H1 (cell line): ENCODE data around the gene FRMD4A. TPM values are rescaled to one million over a fixed set of nuclear protein-coding genes. Genes with fewer than 3 reads are reported as not detected.

Experiments used
- CTCF ChIA-PET: fragments of 300-600 bp; sonication (Branson Sonifier 250); formaldehyde crosslinking; loops from one replicate; lab custom pipeline; 2021; ENCODE audit not compliant: partially characterized antibody; lab: Charles Lee
- POLR2A ChIA-PET: fragments of 300-600 bp; sonication (Branson Sonifier 250); formaldehyde crosslinking; loops from one replicate; lab custom pipeline; 2021; ENCODE audit warnings: inconsistent platforms; ENCODE audit not compliant: partially characterized antibody; lab: Charles Lee
- DNase-seq, 2 experiments: peaks; one replicate each; pipeline versions ENCODE4 v3.0.0 to v3.0.0-alpha.2; 2010 to 2022; ENCODE audit warnings: low spot score in 2 of 2, low read depth in 1 of 2, mixed read lengths in 1 of 2
- FAIRE-seq: peaks from 2 replicates; lab custom pipeline; 2011; peaks lifted over from hg19 to GRCh38; lab: Jason Lieb, UNC
- H2AFZ ChIP-seq: 2 replicates; pipeline ENCODE4 v1.8.1; 2012; ENCODE audit warnings: low read length, inconsistent platforms
- H2AK5ac ChIP-seq: 2 replicates; pipeline ENCODE4 v1.6.1; 2013; ENCODE audit warnings: low read depth, low read length
- H2BK120ac ChIP-seq: replicated peaks from 2 replicates; pipeline ENCODE3; 2013; ENCODE audit warnings: low read depth, low read length, inconsistent platforms
- H2BK12ac ChIP-seq: 2 replicates; pipeline ENCODE4 v1.6.1; 2013; ENCODE audit warnings: low read depth, low read length
- H2BK15ac ChIP-seq: 2 replicates; pipeline ENCODE4 v1.6.1; 2013; ENCODE audit warnings: low read length
- H2BK20ac ChIP-seq: 2 replicates; pipeline ENCODE4 v1.6.1; 2013; ENCODE audit warnings: low read length
- H2BK5ac ChIP-seq: 2 replicates; pipeline ENCODE4 v1.6.1; 2013; ENCODE audit warnings: low read depth, low read length
- H3K14ac ChIP-seq: 2 replicates; pipeline ENCODE4 v1.6.1; 2013; ENCODE audit warnings: inconsistent platforms; ENCODE audit not compliant: insufficient read length
- H3K18ac ChIP-seq: 2 replicates; pipeline ENCODE4 v1.6.1; 2013; ENCODE audit warnings: low read length; ENCODE audit errors: extremely low read depth
- H3K23ac ChIP-seq: 2 replicates; pipeline ENCODE4 v1.6.1; 2013; ENCODE audit warnings: inconsistent platforms; ENCODE audit not compliant: insufficient read length
- H3K23me2 ChIP-seq: 2 replicates; pipeline ENCODE4 v1.6.1; 2013; ENCODE audit warnings: low read depth, low read length
- H3K27ac ChIP-seq: 2 replicates; pipeline ENCODE4 v1.6.1; 2011; ENCODE audit warnings: low read depth, low read length, inconsistent platforms
- H3K27me3 ChIP-seq, 4 experiments: replicated peaks in 1 of 4; 1 replicate in 1 of 4; 2 replicates in 3 of 4; pipeline versions ENCODE4 v1.6.1 to v1.8.1; 2011 to 2013; ENCODE audit warnings: low read length in 3 of 4, mild to moderate bottlenecking in 3 of 4, inconsistent platforms in 2 of 4, mixed read lengths in 2 of 4, moderate library complexity in 1 of 4; ENCODE audit not compliant: control insufficient read depth in 3 of 4, insufficient read depth in 3 of 4; ENCODE audit errors: extremely low read depth in 1 of 4
- H3K36me3 ChIP-seq, 4 experiments: 2 replicates each; pipeline versions ENCODE4 v1.6.1 to v1.8.1; 2011 to 2013; ENCODE audit warnings: mild to moderate bottlenecking in 4 of 4, low read length in 3 of 4, moderate library complexity in 2 of 4, control low read depth in 1 of 4, inconsistent platforms in 1 of 4; ENCODE audit not compliant: insufficient read depth in 4 of 4, control insufficient read depth in 2 of 4
- H3K4ac ChIP-seq: replicated peaks from 2 replicates; pipeline ENCODE3; 2013; ENCODE audit warnings: low read length, low read depth, mixed read lengths, inconsistent platforms; ENCODE audit not compliant: insufficient read length
- H3K4me1 ChIP-seq, 4 experiments: replicated peaks in 1 of 4; 1 replicate in 1 of 4; 2 replicates in 3 of 4; pipeline versions ENCODE4 v1.6.1 to v1.8.1; 2011 to 2013; ENCODE audit warnings: low read length in 3 of 4, inconsistent platforms in 2 of 4, mixed read lengths in 1 of 4; ENCODE audit not compliant: insufficient read depth in 4 of 4, control insufficient read depth in 3 of 4
- H3K4me2 ChIP-seq, 2 experiments: 2 replicates each; pipeline versions ENCODE4 v1.6.1 to v1.8.1; 2011 to 2013; ENCODE audit warnings: low read depth in 2 of 2, low read length in 2 of 2, control low read depth in 1 of 2, inconsistent platforms in 1 of 2, mild to moderate bottlenecking in 1 of 2; ENCODE audit not compliant: insufficient read depth in 1 of 2
- H3K4me3 ChIP-seq, 4 experiments: fragments of 200-600, 300-600 bp in 1 of 4; sonication (generic), shearing (Covaris generic), sonication (Bioruptor Twin) in 1 of 4; 2 replicates each; pipeline versions ENCODE4 v1.5.1 to v1.8.1; 2011 to 2016; ENCODE audit warnings: low read length in 4 of 4, low read depth in 3 of 4, control low read depth in 2 of 4, inconsistent platforms in 2 of 4, mild to moderate bottlenecking in 2 of 4, mixed read lengths in 1 of 4, moderate library complexity in 1 of 4; ENCODE audit not compliant: insufficient read depth in 2 of 4; ENCODE audit errors: extremely low read depth in 1 of 4
- H3K56ac ChIP-seq: replicated peaks from 2 replicates; pipeline ENCODE3; 2013; ENCODE audit warnings: low read depth, mild to moderate bottlenecking, mixed read lengths, low read length, inconsistent platforms; ENCODE audit not compliant: insufficient read length
- H3K79me1 ChIP-seq: 2 replicates; pipeline ENCODE4 v1.6.1; 2013; ENCODE audit warnings: low read depth, low read length, control low read depth
- H3K79me2 ChIP-seq, 2 experiments: 2 replicates each; pipeline versions ENCODE4 v1.6.1 to v1.8.1; 2012 to 2013; ENCODE audit warnings: low read length in 2 of 2, mild to moderate bottlenecking in 2 of 2, inconsistent platforms in 1 of 2; ENCODE audit not compliant: insufficient read depth in 2 of 2, control insufficient read depth in 1 of 2
- H3K9ac ChIP-seq, 4 experiments: replicated peaks in 1 of 4; 1 replicate in 1 of 4; 2 replicates in 3 of 4; pipeline versions ENCODE4 v1.6.1 to v1.8.1; 2011 to 2013; ENCODE audit warnings: low read depth in 3 of 4, low read length in 3 of 4, control low read depth in 2 of 4, mild to moderate bottlenecking in 2 of 4, moderate library complexity in 2 of 4, inconsistent platforms in 1 of 4; ENCODE audit errors: extremely low read depth in 1 of 4
- H3K9me3 ChIP-seq, 2 experiments: 2 replicates each; pipeline versions ENCODE4 v1.6.1 to v1.8.1; 2012 to 2013; ENCODE audit warnings: mild to moderate bottlenecking in 2 of 2, moderate library complexity in 2 of 2, control low read depth in 1 of 2, inconsistent platforms in 1 of 2, low read depth in 1 of 2, low read length in 1 of 2, mixed read lengths in 1 of 2; ENCODE audit not compliant: insufficient read depth in 2 of 2
- H4K20me1 ChIP-seq, 2 experiments: replicated peaks in 1 of 2; 2 replicates each; pipeline versions ENCODE3 to v1.8.1; 2011 to 2013; ENCODE audit warnings: inconsistent platforms in 2 of 2, low read length in 2 of 2, mild to moderate bottlenecking in 1 of 2; ENCODE audit not compliant: insufficient read depth in 2 of 2, control insufficient read depth in 1 of 2
- H4K5ac ChIP-seq: 2 replicates; pipeline ENCODE4 v1.6.1; 2013; ENCODE audit warnings: low read length, low read depth, mixed read lengths, inconsistent platforms; ENCODE audit not compliant: insufficient read length
- H4K8ac ChIP-seq: 2 replicates; pipeline ENCODE4 v1.8.0; 2013; ENCODE audit warnings: mild to moderate bottlenecking, moderate library complexity, low read length, inconsistent platforms; ENCODE audit not compliant: insufficient read depth; ENCODE audit errors: extremely low read depth
- H4K91ac ChIP-seq: replicated peaks from 2 replicates; pipeline ENCODE3; 2013; ENCODE audit warnings: low read length, mixed read lengths, inconsistent platforms; ENCODE audit not compliant: insufficient read length
- BACH1 ChIP-seq: IDR thresholded peaks from 2 replicates; pipeline ENCODE4 v1.6.1; 2012; ENCODE audit warnings: low read length, improper control_type of control experiment
- CREB1 ChIP-seq: IDR thresholded peaks from 2 replicates; pipeline ENCODE4 v1.6.1; 2012; ENCODE audit warnings: inconsistent platforms
- GTF2F1 ChIP-seq: IDR thresholded peaks from 2 replicates; pipeline ENCODE4 v1.6.1; 2012; ENCODE audit warnings: low read depth, low read length, improper control_type of control experiment, borderline replicate concordance
- KDM4A ChIP-seq: IDR thresholded peaks from one replicate; pipeline ENCODE4 v1.7.1; 2012; ENCODE audit warnings: low read depth, mild to moderate bottlenecking, moderate library complexity, low read length, inconsistent platforms; ENCODE audit not compliant: severe bottlenecking
- POLR2AphosphoS5 ChIP-seq: IDR thresholded peaks from 2 replicates; pipeline ENCODE4 v1.6.1; 2011; ENCODE audit warnings: low read depth, low read length
- POU5F1 ChIP-seq: IDR thresholded peaks from 2 replicates; pipeline ENCODE4 v1.6.1; 2011; ENCODE audit warnings: low read depth, mild to moderate bottlenecking, low read length, moderate library complexity
- RAD21 ChIP-seq, 2 experiments: IDR thresholded peaks in 1 of 2; conservative IDR thresholded peaks in 1 of 2; 2 replicates each; pipeline ENCODE4 v1.6.1; 2011; ENCODE audit warnings: low read depth in 2 of 2, low read length in 2 of 2, improper control_type of control experiment in 1 of 2, inconsistent platforms in 1 of 2, mild to moderate bottlenecking in 1 of 2, moderate library complexity in 1 of 2
- SIN3A ChIP-seq, 2 experiments: IDR thresholded peaks in 1 of 2; conservative IDR thresholded peaks in 1 of 2; 2 replicates each; pipeline ENCODE4 v1.6.1; 2011 to 2012; ENCODE audit warnings: low read length in 2 of 2, improper control_type of control experiment in 1 of 2, low read depth in 1 of 2, mild to moderate bottlenecking in 1 of 2
- WGBS, 2 experiments: shearing (Covaris generic) in 1 of 2; methylation state at CpG; one replicate each; pipeline versions ENCODE4 v1.1.6 to v1.1.7; 2013 to 2015; ENCODE audit warnings: low lambda C conversion rate in 2 of 2, mixed read lengths in 2 of 2, inconsistent platforms in 1 of 2, low coverage in 1 of 2, missing lambda C conversion rate in 1 of 2; ENCODE audit not compliant: insufficient replicate concordance in 2 of 2, insufficient coverage in 1 of 2, insufficient read length in 1 of 2; ENCODE audit errors: extremely low coverage in 1 of 2, missing lambda C conversion rate in 1 of 2; 5-methylcytosine and 5-hydroxymethylcytosine counted together
- polyA plus RNA-seq, 7 experiments: library from polyadenylated mRNA; depleted of rRNA in 3 of 7; stranded (reverse) in 5 of 7; unstranded in 2 of 7; fragments of >200 nt in 5 of 7; fragments of 200-250 nt in 2 of 7; gene quantifications; 1 replicate in 5 of 7; 2 replicates in 1 of 7; 4 replicates in 1 of 7; pipeline versions ENCODE4 v1.2.1 to v1.2.3, GENCODE V29; 2011 to 2013; ENCODE audit warnings: missing spikeins in 2 of 7, mixed read lengths in 2 of 7
- total RNA-seq: library from RNA; stranded (reverse); fragmentation: NEBNext Ultra II Directional; extraction: Animal tissue kit (Norgen Biotek cat#: 25700); gene quantifications from 2 replicates; pipeline ENCODE4 v1.2.1, GENCODE V29; 2021

FRMD4A gene
- total and polyA plus RNA-seq, 2 of the 8 experiments (the other 6 are each of a cell fraction or from before 2014, with no cell fraction given) = 38.6 to 39.6 TPM

DNA sequence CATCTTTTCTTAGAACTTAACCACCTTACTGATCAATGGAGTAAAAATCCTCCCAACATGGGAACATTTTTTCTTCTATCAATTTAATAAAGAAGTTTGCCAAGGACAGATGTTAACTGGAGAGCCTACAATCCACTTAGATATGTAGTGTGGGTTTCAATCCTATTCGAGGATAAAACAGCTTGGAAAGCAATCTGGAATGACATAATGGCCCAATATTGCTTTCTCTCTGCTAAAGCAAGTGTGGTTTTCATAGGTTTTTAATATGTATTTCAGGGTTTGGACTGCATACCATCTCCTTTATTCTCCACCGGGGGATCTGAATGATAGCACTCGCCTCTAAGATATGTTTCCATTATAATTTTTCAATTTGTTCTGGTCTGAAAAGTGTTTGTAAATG lies 594.2 kb downstream of the FRMD4A start:
- DNase-seq (no peak), FAIRE-seq (no peak)
- Histone ChIP-seq H2BK120ac (no peak overlapping the region), H3K4me2 (no peak overlapping the region), H2BK20ac (no peak overlapping the region), H3K23ac (no peak overlapping the region), H3K9me3 (no peaks in the 10 kb centered on the region), H3K27me3 (no peaks in the 10 kb centered on the region), H3K14ac (no peak overlapping the region), H2BK12ac (no peak overlapping the region), H4K20me1 (peaks cover 0 to 1% of the 10 kb centered on the region in 2 experiments), H3K79me2 (no peaks in the 10 kb centered on the region), H3K4me3 (no peak overlapping the region), H3K79me1 (no peaks in the 10 kb centered on the region), H3K4ac (no peak overlapping the region), H3K27ac (no peak overlapping the region), H3K18ac (no peak overlapping the region), H3K56ac (no peak overlapping the region), H4K5ac (no peak overlapping the region), H4K91ac (no peak overlapping the region), H3K23me2 (no peaks in the 10 kb centered on the region), H2AFZ (no peak overlapping the region), H2BK15ac (no peak overlapping the region), H3K4me1 (peaks cover 0 to 2% (median 0%) of the 10 kb centered on the region in 4 experiments; a peak in 2 of 7 replicates), H2BK5ac (no peak overlapping the region), H3K9ac (no peak overlapping the region), H2AK5ac (no peak overlapping the region), H4K8ac (no peak overlapping the region), H3K36me3 (peaks cover 2 to 4% (median 3%) of the 10 kb centered on the region in 4 experiments; a peak in 4 of 8 replicates)
- TF ChIP-seq KDM4A = no peak
- no peak for TF ChIP-seq GTF2F1
- no peak for TF ChIP-seq RAD21 (IDR thresholded peaks at IDR 0.05 in 1 of 2, conservative IDR thresholded peaks at IDR 0.05 in 1 of 2; ENCODE audit: low read depth in 2 of 2, low read length in 2 of 2)
- TF ChIP-seq POLR2AphosphoS5 = no peak
- no peak for TF ChIP-seq SIN3A (conservative IDR thresholded peaks at IDR 0.05 in 1 of 2, IDR thresholded peaks at IDR 0.05 in 1 of 2; ENCODE audit: low read depth in 1 of 2, low read length in 2 of 2)
- no peak for TF ChIP-seq BACH1
- TF ChIP-seq CREB1 = no peak
- TF ChIP-seq POU5F1 = no peak
- CTCF ChIA-PET = interaction anchor here (2.1 kb wide), 1 partner anchor 29 kb away, joined by 5 read pairs; no protein-coding TSS in a partner anchor
- WGBS, 2 experiments = 91% methylated on average over 3 of the region's 3 CpGs; no CpG with 5 or more reads in 1 of the 2 experiments
- POLR2A ChIA-PET = no interaction called here
